Stimulated activated CD4-positive, alpha-beta T cell treated with anti-CD3 and anti-CD28 coated beads, Interleukin-1b, Interleukin-23, amount 100 ng/mL, for 48 hours (primary cell): Measurements from ENCODE around the gene ST3GAL3.

Source experiments
- DNase-seq: peaks from one replicate; pipeline ENCODE4 v3.0.0-alpha.2; 2020

The ST3GAL3 gene

GRCh38 chr1:43854473-43854872, 147.1 kb downstream of the ST3GAL3 start:
- no peak for DNase-seq

- no peak for DNase-seq
Measured at GRCh38 chr1:43856188-43856587, 148.9 kb downstream of the ST3GAL3 start.

GRCh38 chr1:43857163-43857562, 149.8 kb downstream of the ST3GAL3 start:
- no peak for DNase-seq

- no peak for DNase-seq
Measured at GRCh38 chr1:43858324-43858723, 151.0 kb downstream of the ST3GAL3 start.

- DNase-seq = no peak
Measured at GRCh38 chr1:43861337-43861736, 154.0 kb downstream of the ST3GAL3 start.

GRCh38 chr1:43861988-43862735, 154.8 kb downstream of the ST3GAL3 start:
- DNase-seq = no peak

GRCh38 chr1:43864111-43865045, 157.0 kb downstream of the ST3GAL3 start:
- no peak for DNase-seq

GRCh38 chr1:43866201-43866600, 158.9 kb downstream of the ST3GAL3 start:
- DNase-seq = no peak

GRCh38 chr1:43867976-43868740, 160.8 kb downstream of the ST3GAL3 start:
- DNase-seq = no peak

- DNase-seq = no peak
Measured at GRCh38 chr1:43868741-43869067, 161.4 kb downstream of the ST3GAL3 start.

- DNase-seq = no peak
Measured at GRCh38 chr1:43870306-43870705, 163.0 kb downstream of the ST3GAL3 start.

GRCh38 chr1:43871181-43871910, 164.0 kb downstream of the ST3GAL3 start:
- DNase-seq = no peak

- DNase-seq = no peak
Measured at GRCh38 chr1:43872280-43872679, 164.9 kb downstream of the ST3GAL3 start.

- no peak for DNase-seq
Measured at GRCh38 chr1:43873851-43874250, 166.5 kb downstream of the ST3GAL3 start.

GRCh38 chr1:43874716-43875115, 167.4 kb downstream of the ST3GAL3 start:
- DNase-seq = no peak

GRCh38 chr1:43875331-43875730, 168.0 kb downstream of the ST3GAL3 start:
- no peak for DNase-seq

GRCh38 chr1:43877101-43877500, 169.8 kb downstream of the ST3GAL3 start:
- no peak for DNase-seq

- DNase-seq = no peak
Measured at GRCh38 chr1:43878440-43878839, 171.1 kb downstream of the ST3GAL3 start.

GRCh38 chr1:43878854-43879253, 171.5 kb downstream of the ST3GAL3 start:
- DNase-seq = no peak

- DNase-seq = no peak
Measured at GRCh38 chr1:43879414-43879813, 172.1 kb downstream of the ST3GAL3 start.

- no peak for DNase-seq
Measured at GRCh38 chr1:43879996-43880395, 172.7 kb downstream of the ST3GAL3 start.

- no peak for DNase-seq
Measured at GRCh38 chr1:43880604-43881003, 173.3 kb downstream of the ST3GAL3 start.

- DNase-seq = no peak
Measured at GRCh38 chr1:43881415-43881814, 174.1 kb downstream of the ST3GAL3 start.
